H7 (cell line): ENCODE data around the gene SLC22A8. TPM values are rescaled to one million over a fixed set of nuclear protein-coding genes. Genes with fewer than 3 reads are reported as not detected.
"Not testable (repeated sequence)": the region's sequence is repeated elsewhere in the genome, so short reads cannot be mapped to it uniquely, and the experiment has no call there.

Source experiments
- DNase-seq: peaks from one replicate; pipeline ENCODE4 v3.0.0; 2012
- H3K27me3 ChIP-seq: 2 replicates; pipeline ENCODE4 v1.6.0; 2011; ENCODE audit warnings: mild to moderate bottlenecking, low read length; ENCODE audit not compliant: control insufficient read depth, insufficient read depth
- H3K36me3 ChIP-seq: replicated peaks from 2 replicates; pipeline ENCODE4 v1.5.1; 2011; ENCODE audit warnings: low read length; ENCODE audit not compliant: control insufficient read depth, insufficient read depth
- H3K4me3 ChIP-seq: 2 replicates; pipeline ENCODE4 v1.5.1; 2011; ENCODE audit warnings: low read depth, mild to moderate bottlenecking, control low read depth, low read length, moderate library complexity; ENCODE audit not compliant: insufficient read depth
- total RNA-seq: library from RNA; depleted of rRNA; stranded (reverse); fragments of >200 nt; shearing (Covaris generic); gene quantifications from 2 replicates; pipeline ENCODE4 v1.2.3, GENCODE V29; 2014; rRNA removed

Gene SLC22A8
- total RNA-seq = not detected in 2 replicates

- no peaks in the 10 kb centered on the region for H3K36me3 ChIP-seq
- DNase-seq = peak; percentile 69
- H3K4me3 ChIP-seq = no peak within 1 kb of the TSS
- no peaks in the 10 kb centered on the region for H3K27me3 ChIP-seq
These were observed at the start of gene SLC22A8 for GRCh38 chr11:63015521-63016215. SLC22A8 (minus strand) TSS chr11:63015841; CDS start chr11:63014958, 883 bp downstream.

GRCh38 chr11:63046203-63046602 is 30.6 kb upstream of the SLC22A8 start:
- H3K36me3 ChIP-seq, DNase-seq, H3K27me3 ChIP-seq, H3K4me3 ChIP-seq: not testable (repeated sequence)

- no peaks in the 10 kb centered on the region for H3K36me3 ChIP-seq
- DNase-seq = no peak
- no peaks in the 10 kb centered on the region for H3K27me3 ChIP-seq
- no peak overlapping the region for H3K4me3 ChIP-seq
These were observed 27.0 kb upstream of the SLC22A8 start for GRCh38 chr11:63042596-63042995.

GRCh38 chr11:63032457-63032856 is 16.8 kb upstream of the SLC22A8 start:
- Histone ChIP-seq H3K4me3 (no peak overlapping the region), H3K27me3 (no peaks in the 10 kb centered on the region), H3K36me3 (no peaks in the 10 kb centered on the region)
- no peak for DNase-seq

GRCh38 chr11:63023841-63024648 is 8.4 kb upstream of the SLC22A8 start:
- Histone ChIP-seq H3K4me3 (no peak overlapping the region), H3K27me3 (no peaks in the 10 kb centered on the region), H3K36me3 (no peaks in the 10 kb centered on the region)
- peak; percentile 81 for DNase-seq

GRCh38 chr11:63023222-63023814 is 7.7 kb upstream of the SLC22A8 start:
- Histone ChIP-seq H3K36me3 (no peaks in the 10 kb centered on the region), H3K4me3 (no peak overlapping the region), H3K27me3 (no peaks in the 10 kb centered on the region)
- DNase-seq = no peak

GRCh38 chr11:63022441-63022840 is 6.8 kb upstream of the SLC22A8 start:
- peak; percentile 14 for DNase-seq
- Histone ChIP-seq H3K27me3 (no peaks in the 10 kb centered on the region), H3K4me3 (no peak overlapping the region), H3K36me3 (no peaks in the 10 kb centered on the region)

- Histone ChIP-seq H3K4me3 (no peak overlapping the region), H3K27me3 (no peaks in the 10 kb centered on the region), H3K36me3 (no peaks in the 10 kb centered on the region)
- DNase-seq = peak; percentile 89
These were observed 5.1 kb upstream of the SLC22A8 start for GRCh38 chr11:63020671-63021291.

GRCh38 chr11:63019506-63019905 is 3.9 kb upstream of the SLC22A8 start:
- Histone ChIP-seq H3K4me3 (no peak overlapping the region), H3K36me3 (no peaks in the 10 kb centered on the region), H3K27me3 (no peaks in the 10 kb centered on the region)
- peak; percentile 30 for DNase-seq

GRCh38 chr11:63017306-63017974 is 1.8 kb upstream of the SLC22A8 start:
- H3K36me3 ChIP-seq = no peaks in the 10 kb centered on the region
- no peak overlapping the region for H3K4me3 ChIP-seq
- H3K27me3 ChIP-seq = no peaks in the 10 kb centered on the region
- DNase-seq = peak; percentile 54

- DNase-seq = no peak
- Histone ChIP-seq H3K27me3 (no peaks in the 10 kb centered on the region), H3K4me3 (no peak overlapping the region), H3K36me3 (no peaks in the 10 kb centered on the region)
These were observed 1.1 kb downstream of the SLC22A8 start for GRCh38 chr11:63014408-63015055.

- Histone ChIP-seq H3K4me3 (no peak overlapping the region), H3K36me3 (no peaks in the 10 kb centered on the region), H3K27me3 (no peaks in the 10 kb centered on the region)
- no peak for DNase-seq
These were observed 2.8 kb downstream of the SLC22A8 start for GRCh38 chr11:63012839-63013238.

- DNase-seq = no peak
These were observed 3.2 kb downstream of the SLC22A8 start for GRCh38 chr11:63012430-63012829.

More at GRCh38 chr11:63012430-63012829, 3.2 kb downstream of the SLC22A8 start:
- no peaks in the 10 kb centered on the region for H3K27me3 ChIP-seq
- no peak overlapping the region for H3K4me3 ChIP-seq
- H3K36me3 ChIP-seq = no peaks in the 10 kb centered on the region
